Sigmoid colon (tissue), 7 donors: ENCODE measurements around the gene ADARB1. TPM values are rescaled to one million over a fixed set of nuclear protein-coding genes. Genes with fewer than 3 reads are reported as not detected.

Experiments used
- DNase-seq: peaks from one replicate; pipeline ENCODE4 v3.0.0-alpha.2; 2019
- H3K27ac ChIP-seq, 4 donors: fragments of 200-600 bp; sonication (generic); one replicate each; pipeline ENCODE4 v1.5.1; 2016 to 2019; ENCODE audit warnings: mild to moderate bottlenecking in 1 of 4
- H3K27me3 ChIP-seq, 3 donors: fragments of 200-600 bp; sonication (generic); one replicate each; pipeline ENCODE4 v1.5.1; 2019; ENCODE audit warnings: mild to moderate bottlenecking in 1 of 3
- H3K36me3 ChIP-seq, 4 donors: fragments of 200-600 bp; sonication (generic); one replicate each; pipeline ENCODE4 v1.5.1; 2016 to 2019
- H3K4me1 ChIP-seq, 4 donors: fragments of 200-600 bp; sonication (generic); one replicate each; pipeline ENCODE4 v1.5.1; 2017 to 2019
- H3K4me3 ChIP-seq, 4 donors: fragments of 200-600 bp; sonication (generic); one replicate each; pipeline ENCODE4 v1.5.1; 2017 to 2019; ENCODE audit warnings: mild to moderate bottlenecking in 2 of 4, moderate library complexity in 1 of 4
- H3K9me3 ChIP-seq, 4 donors: fragments of 200-600 bp in 3 of 4; sonication (generic) in 3 of 4; one replicate each; pipeline versions ENCODE4 v1.5.1 to v1.6.1; 2013 to 2019
- CTCF ChIP-seq, 4 experiments: fragments of 450-650 bp in 3 of 4; fragments of 200-600 bp in 1 of 4; IDR thresholded peaks; one replicate each; pipeline ENCODE4 v1.5.1; 2016 to 2019; ENCODE audit warnings: antibody characterized with exemption in 4 of 4, mild to moderate bottlenecking in 3 of 4, moderate library complexity in 2 of 4
- EP300 ChIP-seq, 4 donors: sonication (generic); formaldehyde crosslinking; IDR thresholded peaks; one replicate each; pipeline ENCODE4 v1.6.1; 2017; ENCODE audit warnings: antibody characterized with exemption in 4 of 4
- POLR2A ChIP-seq, 2 donors: fragments of 450-650 bp; IDR thresholded peaks; one replicate each; pipeline ENCODE4 v1.6.1; 2016; ENCODE audit warnings: antibody characterized with exemption in 2 of 2, mild to moderate bottlenecking in 2 of 2, moderate library complexity in 2 of 2
- POLR2AphosphoS5 ChIP-seq, 4 donors: sonication (generic); formaldehyde crosslinking; IDR thresholded peaks; one replicate each; pipeline ENCODE4 v1.6.1; 2017; ENCODE audit warnings: antibody characterized with exemption in 4 of 4
- WGBS, 2 donors: extraction: QIAGEN DNeasy Blood & Tissue Kit; methylation state at CpG; one replicate each; pipeline ENCODE4 v1.1.7; 2013; 5-methylcytosine and 5-hydroxymethylcytosine counted together
- intact Hi-C: fragments of 100-400 bp; cut with DNase I; formaldehyde crosslinking; loops from one replicate; pipeline ENCODE4 v1.15.1; 2023
- polyA plus RNA-seq, 3 donors: library from polyadenylated mRNA; stranded (reverse); fragments of 200-250 nt; gene quantifications; one replicate each; pipeline ENCODE4 v1.2.3, GENCODE V29; 2013
- total RNA-seq, 4 donors: library from RNA; depleted of rRNA; stranded (reverse); fragments of >200 nt; gene quantifications; one replicate each; pipeline ENCODE4 v1.1.0, GENCODE V29; 2016
- donor health status: healthy with polysubstance abuse.
- donor health status: Bipolar disorder and iron deficiency.
- donor health status: healthy.

Gene ADARB1
- total and polyA plus RNA-seq, 7 donors, result 0.92 to 102 (median 41.3) TPM

GRCh38 chr21:45213392-45213791 is 139.0 kb downstream of the ADARB1 start:
- H3K36me3 ChIP-seq, result peaks cover 0 to 70% (median 13%) of the 10 kb centered on the region in 4 donors
- WGBS, 2 donors, result 77 to 90% methylated on average over 2 of the region's 2 CpGs
- TF ChIP-seq POLR2AphosphoS5 (IDR thresholded peaks at IDR 0.05) (no peak), CTCF (IDR thresholded peaks at IDR 0.05) (no peak), POLR2A (IDR thresholded peaks at IDR 0.05) (no peak), EP300 (IDR thresholded peaks at IDR 0.05) (no peak)
- no peak overlapping the region for H3K27ac ChIP-seq
- intact Hi-C loops, result no loop called here
- no peaks in the 10 kb centered on the region for H3K27me3 ChIP-seq
- H3K9me3 ChIP-seq, result no peaks in the 10 kb centered on the region
- no peak overlapping the region for H3K4me3 ChIP-seq
- no peaks in the 10 kb centered on the region for H3K4me1 ChIP-seq
- DNase-seq, result no peak

DNA sequence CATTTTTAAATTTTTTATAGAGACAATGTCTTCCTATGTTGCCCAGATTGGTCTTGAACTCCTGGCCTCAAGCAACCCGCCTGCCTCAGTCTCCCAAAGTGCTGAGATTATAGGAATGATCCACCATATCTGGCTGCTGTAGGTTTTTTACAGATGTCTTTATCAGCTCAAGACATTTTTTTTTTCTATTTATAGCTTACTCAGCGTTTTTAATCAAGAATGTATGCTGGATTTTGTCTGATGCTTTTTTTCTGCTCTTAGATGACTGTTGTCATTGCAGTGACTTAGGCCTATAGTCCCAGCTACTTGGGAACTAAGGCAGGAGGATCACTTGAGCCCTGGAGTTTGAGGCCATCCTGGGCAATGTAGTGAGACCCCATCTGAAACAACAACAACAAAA is 140.8 kb downstream of the ADARB1 start:
- H3K36me3 ChIP-seq, result peaks cover 0 to 74% (median 13%) of the 10 kb centered on the region in 4 donors
- no peak overlapping the region for H3K27ac ChIP-seq
- H3K9me3 ChIP-seq, result no peaks in the 10 kb centered on the region
- 82 to 92% methylated on average over 2 of the region's 2 CpGs for WGBS, 2 donors
- intact Hi-C loops, result no loop called here
- H3K27me3 ChIP-seq, result no peaks in the 10 kb centered on the region
- no peak for TF ChIP-seq CTCF (IDR thresholded peaks at IDR 0.05)
- no peak for TF ChIP-seq POLR2AphosphoS5 (IDR thresholded peaks at IDR 0.05)
- TF ChIP-seq EP300 (IDR thresholded peaks at IDR 0.05), result no peak
- TF ChIP-seq POLR2A (IDR thresholded peaks at IDR 0.05), result no peak
- H3K4me3 ChIP-seq, result no peak overlapping the region
- no peaks in the 10 kb centered on the region for H3K4me1 ChIP-seq
- DNase-seq, result no peak

DNA sequence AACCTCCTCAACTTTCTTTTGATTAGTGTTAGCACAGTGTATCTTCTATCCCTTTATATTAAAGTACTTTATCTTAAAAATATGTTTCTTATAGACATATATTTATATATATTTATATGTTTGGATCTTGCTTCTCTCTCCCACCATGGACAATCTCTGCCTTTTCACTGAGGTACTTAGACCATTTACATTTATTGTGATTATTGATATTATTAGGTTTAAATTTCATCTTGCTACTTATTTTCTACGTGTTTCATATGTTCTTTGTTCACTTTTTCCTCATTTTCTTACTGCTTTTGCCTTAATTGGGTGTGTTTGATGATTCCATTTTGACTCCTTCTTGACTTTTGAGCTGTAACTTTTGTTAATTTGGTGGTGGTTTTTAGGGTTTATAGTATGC is 142.6 kb downstream of the ADARB1 start:
- intact Hi-C loops, result loop anchor here (2.0 kb wide), 1 partner anchor 30 kb away; no protein-coding TSS in a partner anchor

DNA sequence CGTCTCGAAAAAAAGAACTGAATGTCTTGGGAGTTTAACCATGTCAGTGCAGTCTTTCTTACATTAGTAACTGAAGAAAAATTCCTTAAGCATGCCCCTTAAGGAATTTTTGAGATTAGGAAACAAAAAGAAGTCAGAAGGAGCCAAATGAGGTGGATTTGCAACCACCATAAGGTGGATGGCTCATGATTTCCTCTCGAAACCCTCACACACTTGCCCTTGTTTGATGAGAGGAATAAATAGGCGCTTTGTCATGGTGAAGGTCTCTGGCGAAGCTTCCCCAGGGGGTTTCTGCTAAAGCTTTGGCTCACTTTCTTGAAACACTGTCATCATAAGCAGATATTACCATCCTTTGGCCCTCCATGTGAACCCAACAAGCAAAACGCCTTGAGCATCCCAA is 145.1 kb downstream of the ADARB1 start:
- no peaks in the 10 kb centered on the region for H3K4me1 ChIP-seq
- intact Hi-C loops, result no loop called here
- H3K9me3 ChIP-seq, result no peaks in the 10 kb centered on the region
- no peak for TF ChIP-seq POLR2A (IDR thresholded peaks at IDR 0.05)
- no peak for TF ChIP-seq POLR2AphosphoS5 (IDR thresholded peaks at IDR 0.05)
- no peak for TF ChIP-seq CTCF (IDR thresholded peaks at IDR 0.05)
- no peak for TF ChIP-seq EP300 (IDR thresholded peaks at IDR 0.05)
- no peak overlapping the region for H3K27ac ChIP-seq
- WGBS, 2 donors, result 96% methylated on average over 6 of the region's 6 CpGs
- no peak overlapping the region for H3K4me3 ChIP-seq
- H3K27me3 ChIP-seq, result no peaks in the 10 kb centered on the region
- no peak for DNase-seq
- peaks cover 15 to 71% (median 36%) of the 10 kb centered on the region in 4 donors for H3K36me3 ChIP-seq

More for the DNA sequence above, 142.6 kb downstream of the ADARB1 start:
- Histone ChIP-seq H3K4me3 (no peak overlapping the region), H3K36me3 (peaks cover 10 to 74% (median 19%) of the 10 kb centered on the region in 4 donors), H3K27me3 (no peaks in the 10 kb centered on the region), H3K4me1 (no peaks in the 10 kb centered on the region), H3K27ac (no peak overlapping the region), H3K9me3 (no peaks in the 10 kb centered on the region)
- DNase-seq, result no peak
- TF ChIP-seq CTCF (IDR thresholded peaks at IDR 0.05) (no peak), POLR2A (IDR thresholded peaks at IDR 0.05) (no peak), POLR2AphosphoS5 (IDR thresholded peaks at IDR 0.05) (no peak), EP300 (IDR thresholded peaks at IDR 0.05) (no peak)
- WGBS, 2 donors, result 73 to 87% methylated on average over 1 of the region's 1 CpG

GRCh38 chr21:45220071-45220481 is 145.7 kb downstream of the ADARB1 start:
- no peak for DNase-seq
- no peaks in the 10 kb centered on the region for H3K4me1 ChIP-seq
- 89 to 90% methylated on average over 4 of the region's 4 CpGs for WGBS, 2 donors
- H3K27ac ChIP-seq, result no peak overlapping the region
- H3K4me3 ChIP-seq, result no peak overlapping the region
- no peaks in the 10 kb centered on the region for H3K27me3 ChIP-seq
- H3K36me3 ChIP-seq, result peaks cover 15 to 66% (median 36%) of the 10 kb centered on the region in 4 donors
- intact Hi-C loops, result no loop called here
- no peak for TF ChIP-seq POLR2AphosphoS5 (IDR thresholded peaks at IDR 0.05)
- TF ChIP-seq POLR2A (IDR thresholded peaks at IDR 0.05), result no peak
- no peak for TF ChIP-seq CTCF (IDR thresholded peaks at IDR 0.05)
- TF ChIP-seq EP300 (IDR thresholded peaks at IDR 0.05), result no peak
- no peaks in the 10 kb centered on the region for H3K9me3 ChIP-seq
